Activated T-cell treated with anti-CD3 and anti-CD28 coated beads, Interleukin-2, amount 50 U/mL, for 1 hour (primary cell): ENCODE measurements around the gene TNFRSF21.
"Not testable (repeated sequence)": the region's sequence is repeated elsewhere in the genome, so short reads cannot be mapped to it uniquely, and the experiment has no call there.

Experiments
- DNase-seq: peaks from one replicate; pipeline ENCODE4 v3.0.0-alpha.2; 2020

The TNFRSF21 gene

GRCh38 chr6:47321577-47321976 is 11.9 kb upstream of the TNFRSF21 start:
- DNase-seq, result no peak

- DNase-seq, result no peak
Observed at GRCh38 chr6:47319867-47320266, 10.2 kb upstream of the TNFRSF21 start.

- DNase-seq, result no peak
Observed at GRCh38 chr6:47319382-47319781, 9.7 kb upstream of the TNFRSF21 start.

- DNase-seq, result no peak
Observed at GRCh38 chr6:47318236-47318989, 8.7 kb upstream of the TNFRSF21 start.

GRCh38 chr6:47315181-47315580 is 5.5 kb upstream of the TNFRSF21 start:
- not testable (repeated sequence) for DNase-seq

GRCh38 chr6:47310131-47310480 is 401 bp upstream of the TNFRSF21 start:
- DNase-seq, result no peak

GRCh38 chr6:47308552-47309290 is 984 bp downstream of the TNFRSF21 start:
- DNase-seq, result no peak

- DNase-seq, result no peak
Observed at GRCh38 chr6:47308198-47308517, 1.5 kb downstream of the TNFRSF21 start.

- no peak for DNase-seq
Observed at GRCh38 chr6:47307362-47308197, 2.1 kb downstream of the TNFRSF21 start.

GRCh38 chr6:47306887-47307286 is 2.8 kb downstream of the TNFRSF21 start:
- no peak for DNase-seq

GRCh38 chr6:47303861-47304260 is 5.8 kb downstream of the TNFRSF21 start:
- no peak for DNase-seq

- DNase-seq, result no peak
Observed at GRCh38 chr6:47303342-47303741, 6.4 kb downstream of the TNFRSF21 start.

GRCh38 chr6:47302043-47302442 is 7.7 kb downstream of the TNFRSF21 start:
- DNase-seq, result no peak

GRCh38 chr6:47301441-47301840 is 8.3 kb downstream of the TNFRSF21 start:
- no peak for DNase-seq

- no peak for DNase-seq
Observed at GRCh38 chr6:47300417-47300816, 9.3 kb downstream of the TNFRSF21 start.

- DNase-seq, result no peak
Observed at GRCh38 chr6:47299965-47300364, 9.7 kb downstream of the TNFRSF21 start.

GRCh38 chr6:47298475-47298874 is 11.2 kb downstream of the TNFRSF21 start:
- DNase-seq, result no peak

- no peak for DNase-seq
Observed at GRCh38 chr6:47294990-47295389, 14.7 kb downstream of the TNFRSF21 start.

- no peak for DNase-seq
Observed at GRCh38 chr6:47292944-47293343, 16.8 kb downstream of the TNFRSF21 start.

GRCh38 chr6:47292027-47292426 is 17.7 kb downstream of the TNFRSF21 start:
- DNase-seq, result no peak

GRCh38 chr6:47290124-47290834 is 19.4 kb downstream of the TNFRSF21 start:
- DNase-seq, result no peak

GRCh38 chr6:47288267-47289090 is 21.2 kb downstream of the TNFRSF21 start:
- DNase-seq, result no peak
